CMK (cell line): ENCODE measurements around the gene HERC3.
A peak's percentile ranks its signal among the peaks of the same experiment; 100 is the strongest.

Experiments
- DNase-seq: peaks from one replicate; pipeline ENCODE4 v3.0.0-alpha.2; 2010; ENCODE audit warnings: low read depth

The HERC3 gene

GRCh38 chr4:88591787-88592599 is at the start of gene HERC3:
TSS of gene HERC3 (plus strand) at chr4:88592480. CDS start at chr4:88605824, 13,344 bp downstream.
- DNase-seq, result peak; percentile 29

DNA sequence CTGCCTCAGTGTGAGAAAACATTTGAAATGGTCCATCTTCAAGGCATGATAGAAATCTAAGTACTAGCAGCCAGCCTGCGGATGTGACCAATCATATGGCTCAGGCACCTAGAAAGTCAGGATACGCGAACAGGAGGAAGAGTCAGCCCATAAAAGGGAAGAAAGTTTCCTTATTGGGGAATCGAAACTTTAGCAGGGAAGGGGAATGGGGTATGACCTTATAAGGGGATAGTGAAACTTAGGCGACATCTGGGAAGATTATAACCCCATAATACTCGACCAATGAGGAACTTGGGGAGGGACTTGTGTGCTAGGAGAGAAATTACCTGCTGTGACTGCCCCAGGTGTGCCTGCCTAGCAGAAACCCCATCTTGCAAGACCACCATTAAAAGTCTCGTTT is 42.5 kb upstream of the HERC3 start:
- DNase-seq, result no peak

DNA sequence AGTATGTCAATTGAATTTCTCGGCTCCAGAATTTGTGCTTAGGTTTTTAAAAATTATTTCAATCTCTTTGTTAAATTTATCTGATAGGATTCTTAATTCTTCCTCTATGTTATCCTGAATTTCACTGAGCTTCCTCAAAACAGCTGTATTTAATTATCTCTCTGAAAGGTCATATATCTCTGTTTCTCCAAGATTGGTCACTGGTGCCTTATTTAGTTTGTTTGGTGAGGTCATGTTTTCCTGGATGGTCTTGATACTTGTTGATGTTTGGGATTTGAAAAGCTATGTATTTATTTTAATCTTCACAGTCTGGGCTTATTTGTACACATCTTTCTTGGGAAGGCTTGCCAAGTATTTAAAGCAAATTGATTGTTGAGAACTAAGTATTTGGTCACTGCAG is 24.7 kb upstream of the HERC3 start:
- no peak for DNase-seq

GRCh38 chr4:88570001-88570400 is 22.3 kb upstream of the HERC3 start:
- DNase-seq, result no peak

DNA sequence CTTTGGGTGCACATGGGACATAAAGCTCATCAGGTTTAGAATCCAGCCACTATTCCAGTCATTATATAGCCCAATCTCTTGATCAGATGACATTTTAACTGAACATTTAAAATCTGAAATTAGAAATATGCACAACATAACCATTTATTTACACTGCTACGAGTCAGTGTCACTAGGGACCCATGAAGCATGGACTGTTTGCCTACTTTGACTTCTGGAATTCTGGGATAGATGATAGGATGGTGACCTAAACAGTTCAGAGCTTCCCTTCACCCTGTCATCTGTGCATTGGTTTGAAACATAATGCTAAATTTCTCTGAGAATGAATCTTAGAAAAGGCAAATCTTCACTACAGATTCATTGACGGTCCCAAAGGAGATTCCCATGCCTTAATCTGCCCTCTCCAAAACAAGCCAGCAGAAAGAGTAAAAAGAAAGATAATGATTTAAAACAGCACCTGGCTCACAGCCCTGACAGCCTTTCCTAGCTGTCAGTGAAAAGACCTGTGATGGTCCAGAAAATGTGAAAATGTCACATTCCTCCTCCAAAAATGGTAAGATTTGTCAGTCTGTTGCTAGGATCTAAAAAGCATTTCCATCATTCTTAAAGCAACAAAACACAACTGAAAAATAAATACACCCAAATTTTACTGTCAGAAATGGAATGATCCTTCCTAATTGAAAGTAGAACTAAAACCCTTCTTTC is 18.9 kb upstream of the HERC3 start:
- DNase-seq, result no peak

- no peak for DNase-seq
Observed at GRCh38 chr4:88573995-88574394, 18.3 kb upstream of the HERC3 start.

GRCh38 chr4:88575186-88575585 is 17.1 kb upstream of the HERC3 start:
- no peak for DNase-seq

DNA sequence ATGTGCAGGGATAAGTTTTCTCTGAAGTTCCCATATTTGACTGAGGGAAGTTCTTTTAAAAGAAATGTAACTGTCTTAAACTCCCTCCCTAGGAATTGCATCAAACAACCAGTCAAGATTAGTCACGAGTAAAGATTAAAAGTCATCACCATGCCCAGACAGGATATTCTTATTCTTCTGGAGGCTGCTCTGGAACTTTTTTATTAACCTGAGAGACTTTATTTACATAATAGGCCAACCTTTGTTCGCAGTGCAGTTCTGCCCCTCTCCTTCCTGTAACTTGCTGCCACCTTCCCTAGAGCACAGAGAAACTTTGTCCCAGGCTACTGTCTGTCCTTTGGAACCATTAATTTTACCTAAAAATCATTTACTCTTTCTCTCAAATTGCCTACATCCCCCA is 9.8 kb upstream of the HERC3 start:
- DNase-seq, result no peak

DNA sequence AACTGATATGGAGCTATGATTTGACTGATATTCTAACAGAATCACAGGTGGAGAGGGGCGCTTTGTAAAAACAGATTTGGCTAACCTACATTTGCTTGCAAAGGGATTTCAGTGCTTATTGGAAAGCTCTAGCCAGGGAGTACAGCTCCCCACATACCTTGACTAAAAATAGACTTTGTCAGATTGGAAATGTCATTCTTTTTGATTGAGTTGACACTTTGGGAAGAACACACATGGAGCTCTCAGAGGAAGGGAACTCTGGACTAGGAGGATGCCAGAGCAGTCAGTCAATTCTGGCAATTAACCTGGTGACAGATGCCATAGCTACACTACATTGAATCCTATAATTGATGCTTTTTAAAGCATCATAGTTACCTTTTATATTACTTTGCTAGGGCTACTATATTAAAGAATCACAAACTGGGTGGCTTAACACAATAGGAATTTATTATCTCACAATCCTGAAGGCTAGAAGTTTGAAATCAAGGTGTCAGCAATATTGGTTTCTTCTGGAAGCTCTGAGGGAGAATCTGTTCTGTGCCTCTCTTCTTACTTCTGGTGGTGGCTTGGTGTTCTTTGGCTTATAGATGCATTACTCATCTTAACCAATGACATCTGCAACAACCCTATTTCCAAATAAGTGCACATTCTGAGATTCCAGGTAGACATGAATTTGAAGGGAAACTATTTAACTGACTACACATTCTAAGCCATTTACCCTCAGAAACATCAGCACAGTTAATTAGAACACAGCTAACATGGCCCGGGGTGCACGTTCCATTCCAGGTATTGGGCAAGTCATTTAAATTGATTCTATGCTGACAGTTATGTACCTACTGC is 8.4 kb upstream of the HERC3 start:
- DNase-seq, result no peak

GRCh38 chr4:88584471-88584900 is 7.8 kb upstream of the HERC3 start:
- DNase-seq, result no peak

DNA sequence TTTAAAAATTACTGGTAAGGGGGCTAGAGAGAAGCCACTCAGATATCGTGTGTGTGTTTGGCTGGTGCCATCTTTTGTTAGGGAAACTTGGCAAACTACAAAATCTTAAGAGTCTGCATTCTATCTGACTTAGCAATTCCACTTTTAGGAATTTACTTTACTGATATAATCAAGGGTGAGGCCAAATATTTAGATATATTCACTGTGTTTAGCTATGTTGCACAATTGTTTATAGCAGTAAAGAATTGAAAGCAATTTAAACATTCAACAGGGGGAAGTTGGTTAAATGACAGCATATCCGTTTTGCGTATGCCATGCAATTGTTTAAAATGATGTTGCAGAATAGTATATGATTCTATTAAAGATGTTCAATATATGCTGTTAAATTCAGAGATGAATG is 6.4 kb upstream of the HERC3 start:
- no peak for DNase-seq

DNA sequence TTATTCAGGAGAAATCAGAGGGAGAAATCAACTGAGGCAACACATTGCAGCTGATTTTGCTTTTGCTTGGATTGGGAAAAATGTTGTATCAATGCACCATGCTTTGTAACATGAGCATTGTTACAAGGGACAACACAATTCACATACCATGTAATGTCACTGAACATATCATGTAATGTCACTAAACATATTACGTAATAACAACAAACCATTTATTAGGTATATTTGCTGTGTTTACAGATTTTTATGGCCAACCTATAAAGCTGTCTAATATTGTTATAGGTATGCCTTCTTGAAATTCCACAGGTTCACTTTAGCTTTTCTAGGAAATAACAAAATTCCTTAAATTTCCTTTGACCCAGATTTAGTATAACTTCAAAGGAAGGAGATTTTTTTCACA is 5.0 kb upstream of the HERC3 start:
- DNase-seq, result no peak

DNA sequence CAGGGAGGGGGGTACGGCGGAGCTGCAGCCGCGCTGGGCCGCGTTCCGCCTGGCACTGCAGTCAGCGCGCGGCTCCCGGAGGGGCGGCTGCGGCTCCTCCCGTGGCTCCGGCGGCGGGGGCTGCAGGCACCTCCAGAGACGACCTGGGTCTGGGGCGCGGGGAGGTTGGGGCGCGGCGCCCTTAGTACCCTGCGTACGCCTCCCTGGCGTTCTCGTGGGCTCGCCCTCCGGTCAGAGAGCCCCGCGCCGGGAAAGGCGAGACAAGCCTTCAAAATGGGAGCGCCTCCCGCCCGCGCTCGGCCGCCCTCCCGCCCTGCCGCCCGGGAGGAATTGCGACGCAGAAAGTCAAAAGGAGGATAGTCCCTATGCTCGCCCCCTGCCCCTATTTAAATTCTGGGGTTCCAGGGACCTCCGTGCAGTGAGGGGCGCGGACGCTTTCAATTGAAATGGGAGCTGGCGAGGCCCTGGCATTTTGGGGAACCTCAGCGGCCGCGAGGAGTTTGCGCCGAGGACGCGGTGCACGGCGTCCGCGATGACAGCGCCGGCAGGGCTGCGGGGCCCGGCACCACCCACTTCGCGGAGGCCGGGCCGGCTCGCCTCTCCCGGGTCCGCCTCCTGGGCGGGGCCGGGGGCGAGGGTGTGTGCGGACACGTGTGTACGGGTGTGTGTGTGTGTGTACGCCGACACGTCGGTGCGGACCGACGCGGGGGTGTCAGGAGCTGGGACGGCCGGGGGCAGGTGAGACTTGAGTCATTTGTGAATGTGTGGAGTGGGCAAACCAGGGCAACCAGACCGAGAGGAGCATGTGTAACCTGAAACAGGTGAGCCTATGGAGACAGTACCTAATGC is 544 bp downstream of the HERC3 start:
- DNase-seq, result peak; percentile 11

DNA sequence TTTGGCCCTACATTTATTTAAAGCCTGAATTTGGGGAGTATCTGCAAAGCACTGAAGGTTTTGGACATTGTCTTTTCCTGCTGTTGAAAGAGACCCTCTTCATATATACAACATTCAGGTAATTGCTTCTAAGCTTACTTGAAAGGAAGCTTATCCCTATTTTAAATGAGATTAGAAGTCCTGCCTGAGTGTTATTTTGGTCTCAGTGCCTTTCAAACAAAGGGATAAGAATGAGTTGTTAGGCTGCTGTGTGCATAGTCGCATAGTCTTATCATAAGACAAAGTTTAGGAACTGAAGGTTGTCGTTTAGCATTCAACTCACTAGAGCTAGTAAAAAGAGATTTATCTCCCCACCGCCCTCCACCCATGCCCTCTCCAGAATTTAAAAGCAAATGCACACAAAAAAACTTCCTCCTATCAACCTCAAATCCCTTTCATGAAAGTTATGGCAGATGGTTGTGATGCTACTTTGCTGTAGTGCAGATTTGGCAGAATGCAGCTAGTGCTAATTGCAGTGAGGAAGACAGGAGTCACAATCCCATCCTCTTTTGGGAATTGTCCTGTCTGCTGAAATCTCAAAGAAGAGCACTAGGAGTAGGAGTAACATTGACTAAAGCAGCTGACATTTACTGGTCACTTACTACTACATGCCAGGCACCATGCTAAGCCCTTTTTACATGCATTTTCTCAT is 5.8 kb downstream of the HERC3 start:
- no peak for DNase-seq

- no peak for DNase-seq
Observed at GRCh38 chr4:88599298-88599697, 7.0 kb downstream of the HERC3 start.

DNA sequence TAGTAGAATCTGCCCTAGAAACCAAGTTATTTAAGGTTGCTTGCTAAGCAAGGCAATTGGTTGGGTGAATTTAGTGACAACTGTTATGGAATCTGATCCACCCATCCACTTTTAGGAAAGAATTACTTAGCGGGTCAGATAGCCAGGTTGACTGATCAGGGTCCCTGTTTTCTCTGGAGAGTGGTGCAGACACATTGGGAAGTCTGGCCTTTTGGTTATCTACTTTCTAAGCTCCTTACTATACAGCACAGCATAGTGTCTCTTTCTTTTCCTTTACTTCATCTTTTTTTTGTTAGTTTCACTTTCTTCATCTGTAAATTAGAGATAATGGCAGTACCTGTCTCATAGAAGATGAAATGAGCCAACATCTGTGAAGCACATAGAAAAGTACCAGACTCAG is 7.4 kb downstream of the HERC3 start:
- no peak for DNase-seq

- no peak for DNase-seq
Observed at GRCh38 chr4:88600176-88600838, 8.0 kb downstream of the HERC3 start.

GRCh38 chr4:88604978-88605678 is 12.8 kb downstream of the HERC3 start:
- no peak for DNase-seq

- peak; percentile 14 for DNase-seq
Observed at GRCh38 chr4:88605736-88606135, 13.5 kb downstream of the HERC3 start.

- DNase-seq, result no peak
Observed at GRCh38 chr4:88606832-88607231, 14.6 kb downstream of the HERC3 start.
